ENCODE results near the gene FICD.

The FICD gene

GRCh38 chr12:108502922-108503321 is 12.2 kb upstream of the FICD start:
- no peak for DNase-seq (ENCODE audit: low read depth)

GRCh38 chr12:108505129-108505528 is 9.9 kb upstream of the FICD start:
- DNase-seq (ENCODE audit: low read depth), result no peak

- DNase-seq (ENCODE audit: low read depth), result no peak
Observed at GRCh38 chr12:108507971-108508642, 7.0 kb upstream of the FICD start.

- no peak for DNase-seq (ENCODE audit: low read depth)
Observed at GRCh38 chr12:108509806-108510205, 5.3 kb upstream of the FICD start.

GRCh38 chr12:108510836-108511235 is 4.2 kb upstream of the FICD start:
- no peak for DNase-seq (ENCODE audit: low read depth)

- peak; percentile 66 for DNase-seq (ENCODE audit: low read depth)
Observed at GRCh38 chr12:108511633-108512540, 3.2 kb upstream of the FICD start.

- DNase-seq (ENCODE audit: low read depth), result no peak
Observed at GRCh38 chr12:108514468-108514972, 557 bp upstream of the FICD start.

GRCh38 chr12:108515916-108516315 is 839 bp downstream of the FICD start:
- no peak for DNase-seq (ENCODE audit: low read depth)

GRCh38 chr12:108516511-108517275 is 1.6 kb downstream of the FICD start:
- no peak for DNase-seq (ENCODE audit: low read depth)

GRCh38 chr12:108517288-108518100 is 2.4 kb downstream of the FICD start:
- no peak for DNase-seq (ENCODE audit: low read depth)

- no peak for DNase-seq (ENCODE audit: low read depth)
Observed at GRCh38 chr12:108518101-108518715, 3.1 kb downstream of the FICD start.

GRCh38 chr12:108518716-108519496 is 3.8 kb downstream of the FICD start:
- DNase-seq (ENCODE audit: low read depth), result no peak

- no peak for DNase-seq (ENCODE audit: low read depth)
Observed at GRCh38 chr12:108519558-108519957, 4.5 kb downstream of the FICD start.

GRCh38 chr12:108523365-108523764 is 8.3 kb downstream of the FICD start:
- no peak for DNase-seq (ENCODE audit: low read depth)

- no peak for DNase-seq (ENCODE audit: low read depth)
Observed at GRCh38 chr12:108525681-108526080, 10.6 kb downstream of the FICD start.

- DNase-seq (ENCODE audit: low read depth), result no peak
Observed at GRCh38 chr12:108526482-108527165, 11.5 kb downstream of the FICD start.

- DNase-seq (ENCODE audit: low read depth), result no peak
Observed at GRCh38 chr12:108527166-108527496, 12.1 kb downstream of the FICD start.

GRCh38 chr12:108530161-108530560 is 15.1 kb downstream of the FICD start:
- DNase-seq (ENCODE audit: low read depth), result no peak

- peak; percentile 28 for DNase-seq (ENCODE audit: low read depth)
Observed at GRCh38 chr12:108531929-108532848, 17.1 kb downstream of the FICD start.
